MG63 (cell line): ENCODE measurements around the gene RGS6. TPM values are rescaled to one million over a fixed set of nuclear protein-coding genes. Genes with fewer than 3 reads are reported as not detected.

Experiments used
- DNase-seq: peaks from one replicate; pipeline ENCODE4 v3.0.0-alpha.2; 2020
- H3K27me3 ChIP-seq: fragments of 250-450 bp; sonication (Bioruptor Pico); 2 replicates; pipeline ENCODE4 v1.5.1; 2020; ENCODE audit warnings: mild to moderate bottlenecking, moderate library complexity
- H3K36me3 ChIP-seq: fragments of 250-450 bp; sonication (Bioruptor Pico); 2 replicates; pipeline ENCODE4 v1.5.1; 2020; ENCODE audit warnings: mild to moderate bottlenecking, moderate library complexity
- H3K4me3 ChIP-seq: fragments of 250-450 bp; sonication (Bioruptor Pico); 2 replicates; pipeline ENCODE4 v1.5.1; 2020; ENCODE audit warnings: mild to moderate bottlenecking, moderate library complexity
- H3K9me3 ChIP-seq: fragments of 250-450 bp; sonication (Bioruptor Pico); 2 replicates; pipeline ENCODE4 v1.5.1; 2020; ENCODE audit warnings: mild to moderate bottlenecking, moderate library complexity
- total RNA-seq: library from RNA; depleted of rRNA; stranded (reverse); fragments of >200 nt; shearing (Covaris generic); gene quantifications from 2 replicates; pipeline ENCODE4 v1.2.3, GENCODE V29; 2014; ENCODE audit warnings: low replicate concordance

RGS6 gene
- total RNA-seq, 1 experiment from 2014 or later = not detected

GRCh38 chr14:72332871-72333270 lies 400.6 kb downstream of the RGS6 start:
- no peaks in the 10 kb centered on the region for H3K36me3 ChIP-seq
- no peaks in the 10 kb centered on the region for H3K9me3 ChIP-seq
- H3K4me3 ChIP-seq = no peak overlapping the region
- no peaks in the 10 kb centered on the region for H3K27me3 ChIP-seq
- DNase-seq = no peak

GRCh38 chr14:72333357-72333756 lies 401.1 kb downstream of the RGS6 start:
- no peak for DNase-seq
- H3K36me3 ChIP-seq = no peaks in the 10 kb centered on the region

GRCh38 chr14:72336311-72336980 lies 404.2 kb downstream of the RGS6 start:
- H3K4me3 ChIP-seq = no peak overlapping the region
- H3K36me3 ChIP-seq = no peaks in the 10 kb centered on the region
- no peaks in the 10 kb centered on the region for H3K9me3 ChIP-seq
- no peak for DNase-seq
- no peaks in the 10 kb centered on the region for H3K27me3 ChIP-seq

More at GRCh38 chr14:72333357-72333756, 401.1 kb downstream of the RGS6 start:
- Histone ChIP-seq H3K27me3 (no peaks in the 10 kb centered on the region), H3K9me3 (no peaks in the 10 kb centered on the region), H3K4me3 (no peak overlapping the region)

GRCh38 chr14:72341237-72341636 lies 409.0 kb downstream of the RGS6 start:
- DNase-seq = no peak
- H3K36me3 ChIP-seq = no peaks in the 10 kb centered on the region

GRCh38 chr14:72341686-72342085 lies 409.5 kb downstream of the RGS6 start:
- Histone ChIP-seq H3K27me3 (no peaks in the 10 kb centered on the region), H3K4me3 (no peak overlapping the region), H3K36me3 (no peaks in the 10 kb centered on the region), H3K9me3 (no peaks in the 10 kb centered on the region)
- no peak for DNase-seq

More at GRCh38 chr14:72341237-72341636, 409.0 kb downstream of the RGS6 start:
- no peaks in the 10 kb centered on the region for H3K27me3 ChIP-seq
- no peaks in the 10 kb centered on the region for H3K9me3 ChIP-seq
- no peak overlapping the region for H3K4me3 ChIP-seq

- H3K9me3 ChIP-seq = no peaks in the 10 kb centered on the region
- H3K27me3 ChIP-seq = no peaks in the 10 kb centered on the region
- no peak overlapping the region for H3K4me3 ChIP-seq
- DNase-seq = no peak
- H3K36me3 ChIP-seq = no peaks in the 10 kb centered on the region
Observed at GRCh38 chr14:72347118-72347517, 414.9 kb downstream of the RGS6 start.

- no peak for DNase-seq
- Histone ChIP-seq H3K36me3 (no peaks in the 10 kb centered on the region), H3K4me3 (no peak overlapping the region), H3K9me3 (no peaks in the 10 kb centered on the region), H3K27me3 (no peaks in the 10 kb centered on the region)
Observed at GRCh38 chr14:72350215-72350614, 418.0 kb downstream of the RGS6 start.

GRCh38 chr14:72352012-72352411 lies 419.8 kb downstream of the RGS6 start:
- H3K36me3 ChIP-seq = no peaks in the 10 kb centered on the region
- H3K27me3 ChIP-seq = no peaks in the 10 kb centered on the region
- no peaks in the 10 kb centered on the region for H3K9me3 ChIP-seq
- H3K4me3 ChIP-seq = no peak overlapping the region
- DNase-seq = no peak

GRCh38 chr14:72366619-72367018 lies 434.4 kb downstream of the RGS6 start:
- H3K36me3 ChIP-seq = no peaks in the 10 kb centered on the region
- no peak overlapping the region for H3K4me3 ChIP-seq
- DNase-seq = no peak
- H3K9me3 ChIP-seq = no peaks in the 10 kb centered on the region
- no peaks in the 10 kb centered on the region for H3K27me3 ChIP-seq

- Histone ChIP-seq H3K9me3 (no peaks in the 10 kb centered on the region), H3K36me3 (no peaks in the 10 kb centered on the region), H3K27me3 (no peaks in the 10 kb centered on the region), H3K4me3 (no peak overlapping the region)
- DNase-seq = no peak
Observed at GRCh38 chr14:72369106-72369505, 436.9 kb downstream of the RGS6 start.

- no peaks in the 10 kb centered on the region for H3K36me3 ChIP-seq
- no peaks in the 10 kb centered on the region for H3K27me3 ChIP-seq
- no peak overlapping the region for H3K4me3 ChIP-seq
- DNase-seq = no peak
- no peaks in the 10 kb centered on the region for H3K9me3 ChIP-seq
Observed at GRCh38 chr14:72377016-72377415, 444.8 kb downstream of the RGS6 start.

GRCh38 chr14:72380456-72380855 lies 448.2 kb downstream of the RGS6 start:
- no peak overlapping the region for H3K4me3 ChIP-seq
- H3K9me3 ChIP-seq = no peaks in the 10 kb centered on the region
- DNase-seq = no peak
- no peaks in the 10 kb centered on the region for H3K36me3 ChIP-seq
- peaks cover 4% of the 10 kb centered on the region; the same call in 1 of the 2 replicates for H3K27me3 ChIP-seq

GRCh38 chr14:72383865-72384264 lies 451.6 kb downstream of the RGS6 start:
- no peaks in the 10 kb centered on the region for H3K9me3 ChIP-seq
- peaks cover 4% of the 10 kb centered on the region; the same call in 1 of the 2 replicates for H3K27me3 ChIP-seq
- no peaks in the 10 kb centered on the region for H3K36me3 ChIP-seq
- no peak for DNase-seq
- peak overlapping the region; percentile 9 for H3K4me3 ChIP-seq

GRCh38 chr14:72387726-72388125 lies 455.5 kb downstream of the RGS6 start:
- Histone ChIP-seq H3K27me3 (no peaks in the 10 kb centered on the region; the same call in 1 of the 2 replicates), H3K4me3 (no peak overlapping the region), H3K9me3 (no peaks in the 10 kb centered on the region), H3K36me3 (no peaks in the 10 kb centered on the region)
- no peak for DNase-seq

GRCh38 chr14:72389200-72389599 lies 457.0 kb downstream of the RGS6 start:
- DNase-seq = no peak
- Histone ChIP-seq H3K9me3 (no peaks in the 10 kb centered on the region), H3K36me3 (no peaks in the 10 kb centered on the region), H3K4me3 (no peak overlapping the region), H3K27me3 (no peaks in the 10 kb centered on the region)

- H3K36me3 ChIP-seq = no peaks in the 10 kb centered on the region
- no peaks in the 10 kb centered on the region for H3K27me3 ChIP-seq
Observed at GRCh38 chr14:72401101-72401625, 468.9 kb downstream of the RGS6 start.

GRCh38 chr14:72401632-72402376 lies 469.6 kb downstream of the RGS6 start:
- DNase-seq = no peak
- H3K36me3 ChIP-seq = no peaks in the 10 kb centered on the region
- H3K4me3 ChIP-seq = no peak overlapping the region
- no peaks in the 10 kb centered on the region for H3K27me3 ChIP-seq
- H3K9me3 ChIP-seq = no peaks in the 10 kb centered on the region

More at GRCh38 chr14:72401101-72401625, 468.9 kb downstream of the RGS6 start:
- no peak for DNase-seq
- no peak overlapping the region for H3K4me3 ChIP-seq
- H3K9me3 ChIP-seq = no peaks in the 10 kb centered on the region

- H3K9me3 ChIP-seq = no peaks in the 10 kb centered on the region
- no peaks in the 10 kb centered on the region for H3K27me3 ChIP-seq
- no peak overlapping the region for H3K4me3 ChIP-seq
- DNase-seq = no peak
- no peaks in the 10 kb centered on the region for H3K36me3 ChIP-seq
Observed at GRCh38 chr14:72402377-72402772, 470.1 kb downstream of the RGS6 start.
